Measurements from ENCODE around the gene GRHL1. TPM values are rescaled to one million over a fixed set of nuclear protein-coding genes. Genes with fewer than 3 reads are reported as not detected.

GRHL1 gene
- total RNA-seq, 1 experiment from 2014 or later, result 0.96 TPM

GRCh38 chr2:9909106-9909505 lies 42.4 kb upstream of the GRHL1 start:
- Mint-ChIP-seq H3K4me3 (ENCODE audit: unreplicated experiment) (no peak overlapping the region), H3K4me1 (ENCODE audit: insufficient read depth, unreplicated experiment) (peaks cover 9% of the 10 kb centered on the region), H3K36me3 (ENCODE audit: insufficient read depth, unreplicated experiment) (peaks cover 22% of the 10 kb centered on the region), H3K27me3 (ENCODE audit: insufficient read depth, unreplicated experiment) (no peaks in the 10 kb centered on the region), H3K9me3 (ENCODE audit: unreplicated experiment) (no peaks in the 10 kb centered on the region), H3K27ac (ENCODE audit: low read depth, unreplicated experiment) (no peak overlapping the region)
- CTCF ChIA-PET, result interaction anchor here (0.5 to 4.1 kb wide), 9 partner anchors 11 to 139 kb away, joined by 3 to 31 read pairs (median 4); partner anchors contain the start of gene TAF1B
- intact Hi-C loops (cut with micrococcal nuclease), result no loop called here
- DNase-seq (ENCODE audit: unreplicated experiment), result no peak
- no TSS peak for BruUV-seq (replicated peaks)
- POLR2A ChIA-PET, result interaction anchor here (0.7 to 5.3 kb wide), 2 partner anchors 13 to 444 kb away, joined by 3 to 50 read pairs; no protein-coding TSS in a partner anchor
- no peak for TF ChIP-seq CTCF (IDR thresholded peaks at IDR 0.05; ENCODE audit: unreplicated experiment)

- peaks cover 15% of the 10 kb centered on the region for H3K4me1 Mint-ChIP-seq (ENCODE audit: insufficient read depth, unreplicated experiment)
- no peak overlapping the region for H3K27ac Mint-ChIP-seq (ENCODE audit: low read depth, unreplicated experiment)
- no peaks in the 10 kb centered on the region for H3K9me3 Mint-ChIP-seq (ENCODE audit: unreplicated experiment)
- H3K36me3 Mint-ChIP-seq (ENCODE audit: insufficient read depth, unreplicated experiment), result peaks cover 27% of the 10 kb centered on the region
- H3K27me3 Mint-ChIP-seq (ENCODE audit: insufficient read depth, unreplicated experiment), result no peaks in the 10 kb centered on the region
- no peak for TF ChIP-seq CTCF (IDR thresholded peaks at IDR 0.05; ENCODE audit: unreplicated experiment)
- no TSS peak for BruUV-seq (replicated peaks)
- DNase-seq (ENCODE audit: unreplicated experiment), result no peak
- ChIA-PET POLR2A (interaction anchor here (1.3 to 5.3 kb wide), 3 partner anchors 14 to 110 kb away, joined by 4 to 50 read pairs (median 9); partner anchors contain the start of gene TAF1B), CTCF (interaction anchor here (0.6 to 4.1 kb wide), 5 partner anchors 67 to 499 kb away, joined by 3 to 31 read pairs (median 9); partner anchors contain the start of gene TAF1B)
- intact Hi-C loops (cut with micrococcal nuclease), result no loop called here
- no peak overlapping the region for H3K4me3 Mint-ChIP-seq (ENCODE audit: unreplicated experiment)
Observed at GRCh38 chr2:9910699-9911098, 40.8 kb upstream of the GRHL1 start.

GRCh38 chr2:9912468-9912867 lies 39.0 kb upstream of the GRHL1 start:
- H3K4me3 Mint-ChIP-seq (ENCODE audit: unreplicated experiment), result no peak overlapping the region

More at GRCh38 chr2:9912468-9912867, 39.0 kb upstream of the GRHL1 start:
- BruUV-seq (replicated peaks), result no TSS peak
- no peak for DNase-seq (ENCODE audit: unreplicated experiment)
- ChIA-PET POLR2A (interaction anchor here (3.9 kb wide), 1 partner anchor 10 kb away, joined by 26 read pairs; no protein-coding TSS in a partner anchor), CTCF (interaction anchor here (0.7 to 4.7 kb wide), 2 partner anchors 23 to 99 kb away, joined by 3 to 63 read pairs; no protein-coding TSS in a partner anchor)
- Mint-ChIP-seq H3K36me3 (ENCODE audit: insufficient read depth, unreplicated experiment) (peaks cover 30% of the 10 kb centered on the region), H3K27me3 (ENCODE audit: insufficient read depth, unreplicated experiment) (no peaks in the 10 kb centered on the region), H3K9me3 (ENCODE audit: unreplicated experiment) (no peaks in the 10 kb centered on the region), H3K4me1 (ENCODE audit: insufficient read depth, unreplicated experiment) (peaks cover 15% of the 10 kb centered on the region), H3K27ac (ENCODE audit: low read depth, unreplicated experiment) (no peak overlapping the region)
- intact Hi-C loops (cut with micrococcal nuclease), result no loop called here
- no peak for TF ChIP-seq CTCF (IDR thresholded peaks at IDR 0.05; ENCODE audit: unreplicated experiment)
